HCEC 1CT (cell line): Measurements from ENCODE around the gene VPS37D.
A peak's percentile ranks its signal among the peaks of the same experiment; 100 is the strongest.
"Not testable (repeated sequence)": the region's sequence is repeated elsewhere in the genome, so short reads cannot be mapped to it uniquely, and the experiment has no call there.

Experiments
- DNase-seq: peaks from one replicate; pipeline ENCODE4 v3.0.0-alpha.2; 2017

The VPS37D gene

GRCh38 chr7:73667344-73668102, at the start of gene VPS37D:
TSS of gene VPS37D (plus strand) at chr7:73667831. CDS start at chr7:73667959, 128 bp downstream.
- peak; percentile 89 for DNase-seq

- no peak for DNase-seq
Observed at GRCh38 chr7:73618538-73618937, 49.1 kb upstream of the VPS37D start.

- not testable (repeated sequence) for DNase-seq
Observed at GRCh38 chr7:73619394-73619793, 48.2 kb upstream of the VPS37D start.

- no peak for DNase-seq
Observed at GRCh38 chr7:73621168-73622063, 46.2 kb upstream of the VPS37D start.

- no peak for DNase-seq
Observed at GRCh38 chr7:73622527-73622908, 45.1 kb upstream of the VPS37D start.

- no peak for DNase-seq
Observed at GRCh38 chr7:73622909-73623797, 44.5 kb upstream of the VPS37D start.

GRCh38 chr7:73623798-73624668, 43.6 kb upstream of the VPS37D start, which contains the start of gene MLXIPL:
TSS of gene MLXIPL (minus strand) at chr7:73624522. CDS start at chr7:73624492, 30 bp downstream.
- DNase-seq = no peak

- DNase-seq = no peak
Observed at GRCh38 chr7:73624669-73625001, 43.0 kb upstream of the VPS37D start.

- no peak for DNase-seq
Observed at GRCh38 chr7:73625276-73625675, 42.4 kb upstream of the VPS37D start.

- no peak for DNase-seq
Observed at GRCh38 chr7:73626814-73627213, 40.8 kb upstream of the VPS37D start.

GRCh38 chr7:73628504-73628903, 39.1 kb upstream of the VPS37D start:
- no peak for DNase-seq

GRCh38 chr7:73631558-73631957, 36.1 kb upstream of the VPS37D start:
- DNase-seq = no peak

- DNase-seq = no peak
Observed at GRCh38 chr7:73633323-73633722, 34.3 kb upstream of the VPS37D start.

GRCh38 chr7:73633844-73634243, 33.8 kb upstream of the VPS37D start:
- no peak for DNase-seq

GRCh38 chr7:73635428-73636200, 32.0 kb upstream of the VPS37D start:
- no peak for DNase-seq

GRCh38 chr7:73638911-73639310, 28.7 kb upstream of the VPS37D start:
- DNase-seq = no peak

GRCh38 chr7:73642834-73643233, 24.8 kb upstream of the VPS37D start:
- no peak for DNase-seq

GRCh38 chr7:73644688-73645286, 22.8 kb upstream of the VPS37D start:
- no peak for DNase-seq

GRCh38 chr7:73645643-73646174, 21.9 kb upstream of the VPS37D start:
- no peak for DNase-seq
